Liver (tissue), 9 donors: ENCODE results near the gene SDHB. TPM values are rescaled to one million over a fixed set of nuclear protein-coding genes. Genes with fewer than 3 reads are reported as not detected.

ENCODE experiments used
- DNase-seq: peaks from one replicate; pipeline ENCODE4 v3.0.0-alpha.2; 2017; ENCODE audit warnings: low spot score
- H3K27ac ChIP-seq, 2 donors: one replicate each; pipeline ENCODE4 v1.7.0; 2013; ENCODE audit warnings: inconsistent platforms in 2 of 2, low read length in 2 of 2, control low read depth in 1 of 2, low read depth in 1 of 2, mild to moderate bottlenecking in 1 of 2
- H3K27me3 ChIP-seq, 4 donors: one replicate each; pipeline versions ENCODE4 v1.6.1 to v1.7.0; 2013; ENCODE audit warnings: low read length in 3 of 4, inconsistent platforms in 1 of 4, mild to moderate bottlenecking in 1 of 4, moderate library complexity in 1 of 4; ENCODE audit not compliant: control insufficient read depth in 4 of 4, insufficient read depth in 4 of 4
- H3K36me3 ChIP-seq, 4 donors: one replicate each; pipeline versions ENCODE4 v1.6.1 to v1.7.0; 2013; ENCODE audit warnings: low read length in 3 of 4, mild to moderate bottlenecking in 3 of 4, low read depth in 1 of 4, moderate library complexity in 1 of 4; ENCODE audit not compliant: control insufficient read depth in 4 of 4, insufficient read depth in 3 of 4
- H3K4me1 ChIP-seq, 4 donors: one replicate each; pipeline versions ENCODE4 v1.6.1 to v1.7.0; 2013; ENCODE audit warnings: low read length in 3 of 4, mild to moderate bottlenecking in 3 of 4, moderate library complexity in 1 of 4; ENCODE audit not compliant: control insufficient read depth in 4 of 4, insufficient read depth in 4 of 4
- H3K4me3 ChIP-seq, 3 donors: one replicate each; pipeline versions ENCODE4 v1.6.1 to v1.7.0; 2013; ENCODE audit warnings: low read length in 3 of 3, control low read depth in 1 of 3, low read depth in 1 of 3, mild to moderate bottlenecking in 1 of 3
- H3K9ac ChIP-seq, 2 donors: one replicate each; pipeline ENCODE4 v1.7.0; 2013; ENCODE audit warnings: low read length in 2 of 2, mild to moderate bottlenecking in 2 of 2, moderate library complexity in 2 of 2, control low read depth in 1 of 2, low read depth in 1 of 2
- H3K9me3 ChIP-seq, 4 donors: one replicate each; pipeline versions ENCODE4 v1.6.1 to v1.7.0; 2013; ENCODE audit warnings: low read length in 3 of 4; ENCODE audit not compliant: control insufficient read depth in 4 of 4
- ATF3 ChIP-seq: IDR thresholded peaks from 2 replicates; pipeline ENCODE4 v1.6.1; 2016; ENCODE audit warnings: antibody characterized with exemption
- EGR1 ChIP-seq, 2 donors: IDR thresholded peaks; 2 replicates each; pipeline ENCODE4 v1.6.1; 2016 to 2018; ENCODE audit warnings: antibody characterized with exemption in 2 of 2, low read depth in 2 of 2
- FOXA1 ChIP-seq: IDR thresholded peaks from 2 replicates; pipeline ENCODE4 v1.6.1; 2016; ENCODE audit warnings: antibody characterized with exemption
- GABPA ChIP-seq, 2 donors: IDR thresholded peaks in 1 of 2; conservative IDR thresholded peaks in 1 of 2; 2 replicates each; pipeline ENCODE4 v1.6.1; 2016; ENCODE audit warnings: antibody characterized with exemption in 2 of 2, mild to moderate bottlenecking in 1 of 2, moderate library complexity in 1 of 2
- HNF4A ChIP-seq, 2 donors: conservative IDR thresholded peaks; 2 replicates each; pipeline ENCODE4 v1.6.1; 2016; ENCODE audit warnings: antibody characterized with exemption in 2 of 2, mild to moderate bottlenecking in 2 of 2
- HNF4G ChIP-seq: IDR thresholded peaks from 2 replicates; pipeline ENCODE4 v1.6.1; 2016; ENCODE audit warnings: antibody characterized with exemption
- JUND ChIP-seq, 2 donors: IDR thresholded peaks; 2 replicates each; pipeline ENCODE4 v1.6.1; 2016; ENCODE audit warnings: antibody characterized with exemption in 2 of 2
- NR2F2 ChIP-seq: IDR thresholded peaks from 2 replicates; pipeline ENCODE4 v1.6.1; 2016; ENCODE audit warnings: antibody characterized with exemption
- RAD21 ChIP-seq, 2 donors: IDR thresholded peaks; 2 replicates each; pipeline ENCODE4 v1.6.1; 2016; ENCODE audit warnings: antibody characterized with exemption in 2 of 2, mild to moderate bottlenecking in 2 of 2
- RXRA ChIP-seq, 2 donors: IDR thresholded peaks; 2 replicates each; pipeline ENCODE4 v1.6.1; 2017 to 2018; ENCODE audit warnings: antibody characterized with exemption in 2 of 2, mild to moderate bottlenecking in 1 of 2
- TAF1 ChIP-seq: conservative IDR thresholded peaks from 2 replicates; pipeline ENCODE4 v1.6.1; 2016; ENCODE audit warnings: antibody characterized with exemption, mild to moderate bottlenecking
- YY1 ChIP-seq: IDR thresholded peaks from 2 replicates; pipeline ENCODE4 v1.6.1; 2016; ENCODE audit warnings: antibody characterized with exemption, mild to moderate bottlenecking
- WGBS: extraction: QIAGEN DNeasy Blood & Tissue Kit; methylation state at CpG from one replicate; pipeline ENCODE4 v1.1.7; 2013; 5-methylcytosine and 5-hydroxymethylcytosine counted together
- polyA plus RNA-seq, 2 donors: library from polyadenylated mRNA; stranded (reverse) in 1 of 2; unstranded in 1 of 2; fragments of 200-250 nt in 1 of 2; fragments of >200 nt in 1 of 2; fragmentation: Nextera tagmentation in 1 of 2; extraction: Ambion mirVana in 1 of 2; gene quantifications; one replicate each; pipeline versions ENCODE4 v1.2.1 to v1.2.3, GENCODE V29; 2013 to 2015
- total RNA-seq, 2 donors: library from RNA; depleted of rRNA; stranded (reverse); fragments of >200 nt; gene quantifications; one replicate each; pipeline ENCODE4 v1.2.3, GENCODE V29; 2014
- TF ChIP-seq, protein P1 (sequence below): IDR thresholded peaks from 2 replicates; pipeline ENCODE4 v1.6.1; 2016; ENCODE audit warnings: antibody characterized with exemption
- TF ChIP-seq, protein P2 (sequence below): fragments of 150-350 bp; IDR thresholded peaks from 2 replicates; pipeline ENCODE4 v1.5.1; 2017; ENCODE audit warnings: improper control_type of control experiment, low read depth, low read length; ENCODE audit not compliant: missing input control
- TF ChIP-seq, protein P3 (sequence below): IDR thresholded peaks from 2 replicates; pipeline ENCODE4 v1.6.1; 2016; ENCODE audit warnings: antibody characterized with exemption
- donor health status: healthy.
- donor health status: healthy.
- donor health status: healthy.
- donor health status: healthy.
- donor health status: healthy.

Gene SDHB
- total and polyA plus RNA-seq, 4 donors = 73.9 to 279 (median 172) TPM

- TF ChIP-seq NR2F2 = no peak
- TF ChIP-seq HNF4A (conservative IDR thresholded peaks at IDR 0.05) = no peak
- Histone ChIP-seq H3K9ac (no peak overlapping the region), H3K27ac (no peak overlapping the region), H3K36me3 (peaks cover 2 to 23% (median 8%) of the 10 kb centered on the region in 4 donors), H3K27me3 (no peaks in the 10 kb centered on the region), H3K9me3 (no peaks in the 10 kb centered on the region), H3K4me1 (no peaks in the 10 kb centered on the region), H3K4me3 (no peak overlapping the region)
- DNase-seq = no peak
- 90% methylated on average over 13 of the region's 13 CpGs for WGBS
These were observed 65.6 kb downstream of the SDHB start for GRCh38 chr1:16988210-16988609.

DNA sequence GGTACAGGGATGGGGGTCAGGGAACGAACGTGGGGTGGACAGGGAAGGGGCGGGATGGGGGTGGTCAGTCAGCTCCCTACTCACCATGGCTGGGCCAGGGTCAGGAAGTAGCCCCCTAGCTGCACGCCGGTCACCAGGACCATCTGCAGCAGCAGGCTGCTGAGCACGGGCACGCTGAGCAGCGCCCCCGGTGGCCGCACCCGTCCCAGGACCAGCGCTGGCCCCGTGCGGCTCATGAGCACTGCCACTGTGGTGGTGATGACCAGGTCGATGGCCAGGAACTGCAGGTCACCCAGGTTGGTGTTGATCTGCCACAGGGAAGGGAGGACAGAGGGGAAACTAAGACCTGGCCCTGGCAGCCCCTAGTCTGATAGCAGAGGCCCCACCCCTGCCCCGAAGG is 66.9 kb downstream of the SDHB start:
- TF ChIP-seq NR2F2 (no peak), JUND (IDR thresholded peaks at IDR 0.05) (no peak), YY1 (no peak), ATF3 (no peak), RAD21 (IDR thresholded peaks at IDR 0.05) (no peak), RXRA (IDR thresholded peaks at IDR 0.05) (no peak), HNF4G (no peak), HNF4A (conservative IDR thresholded peaks at IDR 0.05) (no peak), FOXA1 (no peak), EGR1 (IDR thresholded peaks at IDR 0.05; ENCODE audit: low read depth in 2 of 2) (no peak)
- TF ChIP-seq, protein P1, sequence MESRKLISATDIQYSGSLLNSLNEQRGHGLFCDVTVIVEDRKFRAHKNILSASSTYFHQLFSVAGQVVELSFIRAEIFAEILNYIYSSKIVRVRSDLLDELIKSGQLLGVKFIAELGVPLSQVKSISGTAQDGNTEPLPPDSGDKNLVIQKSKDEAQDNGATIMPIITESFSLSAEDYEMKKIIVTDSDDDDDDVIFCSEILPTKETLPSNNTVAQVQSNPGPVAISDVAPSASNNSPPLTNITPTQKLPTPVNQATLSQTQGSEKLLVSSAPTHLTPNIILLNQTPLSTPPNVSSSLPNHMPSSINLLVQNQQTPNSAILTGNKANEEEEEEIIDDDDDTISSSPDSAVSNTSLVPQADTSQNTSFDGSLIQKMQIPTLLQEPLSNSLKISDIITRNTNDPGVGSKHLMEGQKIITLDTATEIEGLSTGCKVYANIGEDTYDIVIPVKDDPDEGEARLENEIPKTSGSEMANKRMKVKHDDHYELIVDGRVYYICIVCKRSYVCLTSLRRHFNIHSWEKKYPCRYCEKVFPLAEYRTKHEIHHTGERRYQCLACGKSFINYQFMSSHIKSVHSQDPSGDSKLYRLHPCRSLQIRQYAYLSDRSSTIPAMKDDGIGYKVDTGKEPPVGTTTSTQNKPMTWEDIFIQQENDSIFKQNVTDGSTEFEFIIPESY = no peak
- TF ChIP-seq, protein P2, sequence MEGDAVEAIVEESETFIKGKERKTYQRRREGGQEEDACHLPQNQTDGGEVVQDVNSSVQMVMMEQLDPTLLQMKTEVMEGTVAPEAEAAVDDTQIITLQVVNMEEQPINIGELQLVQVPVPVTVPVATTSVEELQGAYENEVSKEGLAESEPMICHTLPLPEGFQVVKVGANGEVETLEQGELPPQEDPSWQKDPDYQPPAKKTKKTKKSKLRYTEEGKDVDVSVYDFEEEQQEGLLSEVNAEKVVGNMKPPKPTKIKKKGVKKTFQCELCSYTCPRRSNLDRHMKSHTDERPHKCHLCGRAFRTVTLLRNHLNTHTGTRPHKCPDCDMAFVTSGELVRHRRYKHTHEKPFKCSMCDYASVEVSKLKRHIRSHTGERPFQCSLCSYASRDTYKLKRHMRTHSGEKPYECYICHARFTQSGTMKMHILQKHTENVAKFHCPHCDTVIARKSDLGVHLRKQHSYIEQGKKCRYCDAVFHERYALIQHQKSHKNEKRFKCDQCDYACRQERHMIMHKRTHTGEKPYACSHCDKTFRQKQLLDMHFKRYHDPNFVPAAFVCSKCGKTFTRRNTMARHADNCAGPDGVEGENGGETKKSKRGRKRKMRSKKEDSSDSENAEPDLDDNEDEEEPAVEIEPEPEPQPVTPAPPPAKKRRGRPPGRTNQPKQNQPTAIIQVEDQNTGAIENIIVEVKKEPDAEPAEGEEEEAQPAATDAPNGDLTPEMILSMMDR = no peak
- no peak overlapping the region for H3K9ac ChIP-seq
- H3K4me3 ChIP-seq = no peak overlapping the region
- H3K9me3 ChIP-seq = no peaks in the 10 kb centered on the region
- H3K36me3 ChIP-seq = peaks cover 2 to 22% (median 8%) of the 10 kb centered on the region in 4 donors
- WGBS = 90% methylated on average over 16 of the region's 16 CpGs
- H3K4me1 ChIP-seq = no peaks in the 10 kb centered on the region
- no peaks in the 10 kb centered on the region for H3K27me3 ChIP-seq
- no peak overlapping the region for H3K27ac ChIP-seq
- no peak for DNase-seq

DNA sequence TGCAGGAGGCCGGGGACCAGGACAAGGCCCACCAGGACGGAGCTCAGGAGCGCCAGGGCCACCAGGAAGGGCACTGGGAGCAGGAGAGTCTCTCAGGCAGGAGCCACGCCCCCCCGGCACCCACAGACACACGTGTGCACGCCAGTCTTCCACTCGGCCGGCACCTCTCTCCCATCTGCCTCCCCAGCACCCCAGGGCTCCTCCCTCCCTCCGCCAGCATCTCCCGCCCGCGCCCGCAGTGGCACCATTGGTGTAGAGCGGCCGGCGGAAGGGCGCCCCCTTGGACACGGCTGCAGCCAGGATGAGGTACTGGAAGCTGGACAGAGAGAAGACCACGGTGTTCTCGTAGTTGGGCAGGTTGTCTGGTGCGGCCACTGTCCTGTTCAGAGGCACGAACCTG is 67.3 kb downstream of the SDHB start:
- DNase-seq = no peak
- H3K9ac ChIP-seq = no peak overlapping the region
- no peaks in the 10 kb centered on the region for H3K9me3 ChIP-seq
- no peaks in the 10 kb centered on the region for H3K27me3 ChIP-seq
- WGBS = 91% methylated on average over 23 of the region's 23 CpGs
- H3K27ac ChIP-seq = no peak overlapping the region
- H3K36me3 ChIP-seq = peaks cover under 1 to 22% (median 8%) of the 10 kb centered on the region in 4 donors
- no peaks in the 10 kb centered on the region for H3K4me1 ChIP-seq
- H3K4me3 ChIP-seq = no peak overlapping the region
- TF ChIP-seq JUND (IDR thresholded peaks at IDR 0.05) (no peak), GABPA (IDR thresholded peaks at IDR 0.05 in 1 of 2, conservative IDR thresholded peaks at IDR 0.05 in 1 of 2) (no peak), TAF1 (no peak)
- TF ChIP-seq, protein P3, sequence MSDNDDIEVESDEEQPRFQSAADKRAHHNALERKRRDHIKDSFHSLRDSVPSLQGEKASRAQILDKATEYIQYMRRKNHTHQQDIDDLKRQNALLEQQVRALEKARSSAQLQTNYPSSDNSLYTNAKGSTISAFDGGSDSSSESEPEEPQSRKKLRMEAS = no peak
